ENCODE results near the gene MAFG.

- TF ChIP-seq CTCF (conservative IDR thresholded peaks at IDR 0.05; ENCODE audit: low read length), result peak; percentile 94
- TF ChIP-seq EZH2phosphoT487 (IDR thresholded peaks at IDR 0.05; ENCODE audit: borderline replicate concordance, low read depth, low read length), result no peak
Observed at GRCh38 chr17:81869221-81870130, 58.1 kb downstream of the MAFG start.

All from OCI-LY7 (cell line).